Duodenal mucosa (tissue), 2 donors: ENCODE results near the gene BTBD17.

Source experiments
- H3K27ac ChIP-seq: one replicate; pipeline ENCODE4 v1.7.0; 2013; ENCODE audit warnings: low read depth, low read length
- H3K27me3 ChIP-seq, 2 donors: one replicate each; pipeline ENCODE4 v1.7.0; 2013; ENCODE audit warnings: low read length in 2 of 2, control low read depth in 1 of 2; ENCODE audit not compliant: insufficient read depth in 2 of 2, control insufficient read depth in 1 of 2
- H3K36me3 ChIP-seq, 2 donors: one replicate each; pipeline ENCODE4 v1.7.0; 2013; ENCODE audit warnings: low read length in 2 of 2, control low read depth in 1 of 2; ENCODE audit not compliant: insufficient read depth in 2 of 2, control insufficient read depth in 1 of 2
- H3K4me1 ChIP-seq, 2 donors: one replicate each; pipeline ENCODE4 v1.7.0; 2013; ENCODE audit warnings: low read length in 2 of 2, control low read depth in 1 of 2; ENCODE audit not compliant: insufficient read depth in 2 of 2, control insufficient read depth in 1 of 2
- H3K4me3 ChIP-seq, 2 donors: one replicate each; pipeline ENCODE4 v1.7.0; 2013; ENCODE audit warnings: low read length in 2 of 2, low read depth in 1 of 2
- H3K9ac ChIP-seq, 2 donors: one replicate each; pipeline ENCODE4 v1.7.0; 2013; ENCODE audit warnings: low read length in 2 of 2, low read depth in 1 of 2
- H3K9me3 ChIP-seq, 2 donors: one replicate each; pipeline ENCODE4 v1.7.0; 2013; ENCODE audit warnings: low read length in 2 of 2, control low read depth in 1 of 2; ENCODE audit not compliant: control insufficient read depth in 1 of 2

The BTBD17 gene

DNA sequence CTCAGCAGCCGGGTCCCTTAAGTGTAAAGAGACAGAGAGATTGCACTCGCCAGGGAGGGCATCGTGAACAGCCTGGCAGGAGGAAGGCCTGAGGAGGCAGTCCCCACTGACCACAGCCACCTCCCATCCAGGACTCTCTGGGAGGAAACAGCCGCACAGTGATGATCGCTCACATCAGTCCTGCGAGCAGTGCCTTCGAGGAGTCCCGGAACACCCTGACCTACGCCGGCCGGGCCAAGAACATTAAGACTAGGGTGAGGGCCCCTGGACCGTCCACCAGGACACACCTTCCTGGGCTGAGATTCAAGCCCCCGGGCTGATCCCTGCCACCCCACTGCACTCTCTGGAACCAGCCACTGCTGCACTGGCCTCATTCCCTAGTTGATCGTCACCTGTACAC lies 14.0 kb downstream of the BTBD17 start:
- Histone ChIP-seq H3K9me3 (no peaks in the 10 kb centered on the region), H3K27me3 (peaks cover 7 to 37% of the 10 kb centered on the region in 2 donors), H3K4me3 (no peak overlapping the region), H3K9ac (no peak overlapping the region), H3K36me3 (no peaks in the 10 kb centered on the region), H3K4me1 (no peaks in the 10 kb centered on the region), H3K27ac (no peak overlapping the region)

DNA sequence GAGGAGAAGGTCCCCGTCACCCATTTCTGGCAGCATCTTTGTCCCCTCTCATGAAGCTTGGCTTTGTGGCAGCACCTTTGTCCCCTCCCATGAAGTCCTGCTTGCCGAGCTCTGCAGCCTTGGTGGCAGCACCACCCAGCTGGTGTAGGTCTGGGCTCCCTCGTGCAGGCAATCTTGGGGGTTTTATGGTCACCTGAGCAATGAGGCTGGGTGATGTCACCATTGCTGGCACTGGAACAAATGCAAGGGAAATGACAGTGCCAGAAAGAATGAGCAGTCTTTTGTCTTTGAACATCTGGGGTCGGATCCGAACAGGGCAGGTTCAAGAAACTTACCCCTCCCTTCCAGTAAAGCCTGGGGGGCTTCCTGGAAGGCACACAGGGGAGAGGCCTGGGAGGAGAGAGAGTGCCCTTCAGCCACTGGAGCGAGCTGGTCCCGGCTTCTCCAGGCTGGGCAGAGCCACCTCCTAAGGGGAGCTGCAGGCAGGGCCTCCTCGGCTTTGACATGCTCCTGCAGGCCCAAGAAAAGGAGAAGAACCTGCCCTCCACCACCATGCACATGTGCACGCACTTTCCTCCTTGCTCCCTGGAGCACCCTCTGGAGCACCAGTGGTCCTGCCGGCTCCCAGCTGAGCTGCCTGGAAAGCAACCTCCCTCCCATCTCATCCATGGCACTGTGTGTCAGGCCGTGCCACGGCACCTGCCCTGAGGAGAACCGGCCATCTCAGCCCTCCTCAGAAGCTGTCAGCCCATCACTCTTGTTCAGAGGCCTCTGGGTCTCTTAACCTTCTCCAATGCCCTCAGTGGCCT lies 16.0 kb downstream of the BTBD17 start:
- peaks cover 2 to 23% of the 10 kb centered on the region in 2 donors for H3K27me3 ChIP-seq
- no peaks in the 10 kb centered on the region for H3K4me1 ChIP-seq
- H3K4me3 ChIP-seq = no peak overlapping the region
- H3K27ac ChIP-seq = no peak overlapping the region
- H3K9ac ChIP-seq = no peak overlapping the region
- H3K36me3 ChIP-seq = no peaks in the 10 kb centered on the region
- H3K9me3 ChIP-seq = no peaks in the 10 kb centered on the region

DNA sequence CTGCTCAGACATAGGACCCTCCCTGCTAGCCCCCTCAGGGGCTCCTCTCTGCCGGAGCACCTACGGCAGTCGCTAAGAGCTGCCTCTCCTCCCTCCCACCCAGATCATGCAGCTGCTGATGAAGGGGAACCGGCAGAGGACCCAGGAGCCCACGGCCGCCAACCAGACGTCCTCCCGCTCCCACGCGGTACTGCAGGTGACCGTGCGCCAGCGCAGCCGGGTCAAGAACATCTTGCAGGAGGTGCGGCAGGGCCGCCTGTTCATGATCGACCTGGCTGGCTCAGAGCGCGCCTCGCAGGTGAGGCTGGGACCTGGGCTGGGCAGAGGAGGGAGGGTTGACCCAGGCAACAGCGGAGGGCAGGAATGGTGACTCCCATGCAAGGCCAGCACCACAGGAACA lies 17.0 kb downstream of the BTBD17 start:
- H3K27ac ChIP-seq = no peak overlapping the region
- H3K4me3 ChIP-seq = no peak overlapping the region
- H3K27me3 ChIP-seq = peaks cover 0 to 18% of the 10 kb centered on the region in 2 donors
- H3K4me1 ChIP-seq = no peaks in the 10 kb centered on the region
- H3K9me3 ChIP-seq = no peaks in the 10 kb centered on the region
- H3K36me3 ChIP-seq = no peaks in the 10 kb centered on the region
- no peak overlapping the region for H3K9ac ChIP-seq

DNA sequence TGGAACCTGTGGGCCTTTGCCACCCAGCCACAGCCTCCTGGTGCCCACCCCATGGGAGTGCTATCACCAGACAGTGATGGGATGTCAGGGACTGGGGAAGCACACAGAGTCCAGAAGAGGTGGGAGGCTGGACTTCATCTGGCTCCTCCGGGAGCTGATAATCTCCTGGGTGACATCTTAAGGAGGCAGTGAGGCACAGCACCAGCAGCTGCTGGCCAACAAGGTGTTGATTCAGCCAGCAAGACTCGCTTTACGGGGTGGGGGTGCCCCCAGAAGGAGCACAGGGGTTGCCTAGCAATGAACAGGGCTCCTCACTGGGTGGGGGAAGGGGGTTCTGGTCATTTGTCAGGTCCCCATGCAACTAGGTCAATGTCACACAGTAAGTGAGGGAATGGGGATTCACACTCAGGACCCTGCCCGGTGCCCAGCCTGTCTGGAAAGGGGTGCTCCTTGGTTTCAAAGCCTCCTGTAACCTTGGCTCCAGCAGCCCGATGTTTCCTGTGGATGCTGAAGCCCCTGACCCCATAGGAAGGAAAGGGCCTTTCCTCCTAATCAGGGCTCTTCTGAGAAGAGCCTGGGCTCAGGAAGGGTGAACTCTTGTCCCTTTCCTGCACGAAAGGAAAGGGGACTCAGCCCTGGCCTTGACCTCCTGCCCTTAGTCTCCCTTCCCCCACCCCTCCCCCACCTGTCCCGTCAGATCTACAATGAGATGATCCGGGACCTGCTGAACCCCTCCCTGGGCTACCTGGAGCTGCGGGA lies 18.0 kb downstream of the BTBD17 start:
- no peaks in the 10 kb centered on the region for H3K9me3 ChIP-seq
- H3K27me3 ChIP-seq = peaks cover 0 to 16% of the 10 kb centered on the region in 2 donors
- no peaks in the 10 kb centered on the region for H3K4me1 ChIP-seq
- H3K4me3 ChIP-seq = no peak overlapping the region
- H3K9ac ChIP-seq = no peak overlapping the region
- H3K36me3 ChIP-seq = no peaks in the 10 kb centered on the region
- no peak overlapping the region for H3K27ac ChIP-seq

DNA sequence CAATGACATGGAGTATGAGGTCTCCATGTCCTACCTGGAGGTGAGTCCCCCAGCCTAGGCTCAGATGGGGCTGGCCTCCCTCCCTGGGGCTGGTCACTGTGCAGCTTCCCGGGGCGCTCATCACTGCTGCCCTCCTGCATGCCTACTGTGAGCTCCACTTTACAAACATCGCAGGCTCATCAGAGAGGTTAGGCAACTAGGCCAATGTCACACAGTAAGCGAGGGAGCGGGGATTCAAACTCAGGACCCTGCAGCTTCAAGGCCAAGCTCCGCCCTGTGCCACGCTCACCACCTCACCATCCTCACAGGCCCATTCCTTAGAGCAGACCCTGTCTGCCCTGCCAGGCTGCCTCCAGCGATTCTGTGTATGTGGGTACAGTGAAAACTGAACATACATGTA lies 18.5 kb downstream of the BTBD17 start:
- no peak overlapping the region for H3K4me3 ChIP-seq
- H3K27me3 ChIP-seq = peaks cover 0 to 14% of the 10 kb centered on the region in 2 donors
- H3K4me1 ChIP-seq = no peaks in the 10 kb centered on the region
- H3K27ac ChIP-seq = no peak overlapping the region
- H3K9ac ChIP-seq = no peak overlapping the region
- H3K9me3 ChIP-seq = no peaks in the 10 kb centered on the region
- no peaks in the 10 kb centered on the region for H3K36me3 ChIP-seq

DNA sequence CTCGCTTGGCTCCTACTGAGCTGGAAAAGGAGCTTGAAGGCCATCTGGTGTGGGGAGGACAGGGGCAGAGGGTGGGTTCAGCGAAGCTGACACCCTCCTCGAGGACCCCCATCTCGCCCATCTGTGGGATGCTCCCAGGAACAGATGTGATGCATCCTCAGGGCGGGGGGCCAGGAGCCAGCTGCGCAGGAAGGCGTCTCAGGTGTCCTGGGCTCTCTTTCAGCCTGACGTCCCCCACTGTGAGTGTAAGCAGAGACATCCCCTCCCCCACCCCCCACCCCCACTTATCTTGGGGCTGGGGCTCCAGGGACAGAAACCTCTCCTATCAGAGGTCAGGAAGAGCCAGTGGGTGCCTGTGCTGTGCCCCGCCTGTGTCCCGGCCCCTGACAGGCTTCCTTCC lies 19.4 kb downstream of the BTBD17 start:
- no peaks in the 10 kb centered on the region for H3K9me3 ChIP-seq
- H3K36me3 ChIP-seq = no peaks in the 10 kb centered on the region
- no peak overlapping the region for H3K4me3 ChIP-seq
- H3K27ac ChIP-seq = no peak overlapping the region
- no peaks in the 10 kb centered on the region for H3K4me1 ChIP-seq
- peaks cover 5 to 11% of the 10 kb centered on the region in 2 donors for H3K27me3 ChIP-seq
- H3K9ac ChIP-seq = no peak overlapping the region

DNA sequence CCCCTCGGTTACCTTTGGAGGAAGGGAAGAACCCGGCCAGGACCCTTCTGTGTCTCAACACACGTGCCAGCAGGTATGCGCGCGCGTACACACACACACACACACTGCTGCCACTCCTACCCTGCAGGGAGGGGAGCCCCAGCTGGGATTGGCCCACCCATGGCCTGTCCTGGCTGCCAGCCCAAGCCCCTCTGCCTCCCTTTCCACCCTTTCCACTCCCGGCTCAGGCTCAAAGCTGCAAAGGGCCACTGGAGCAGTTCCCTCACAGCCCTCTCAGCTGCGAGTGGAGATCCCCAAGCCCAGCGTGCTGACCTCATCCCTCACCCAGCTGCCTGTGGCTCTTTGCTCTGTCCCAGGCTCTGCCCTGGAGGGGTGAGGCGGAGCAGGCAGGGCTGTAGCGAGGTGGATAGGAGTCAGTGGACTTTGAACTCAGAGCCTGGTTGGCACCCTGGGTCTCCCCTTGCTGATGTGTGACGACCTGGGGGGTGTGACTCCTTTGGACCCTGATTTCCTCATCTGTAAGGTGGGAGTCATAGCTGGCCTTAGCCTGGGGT lies 21.1 kb downstream of the BTBD17 start:
- Histone ChIP-seq H3K36me3 (no peaks in the 10 kb centered on the region), H3K9me3 (no peaks in the 10 kb centered on the region), H3K27ac (no peak overlapping the region), H3K9ac (no peak overlapping the region), H3K4me1 (no peaks in the 10 kb centered on the region), H3K4me3 (no peak overlapping the region), H3K27me3 (peaks cover 5 to 11% of the 10 kb centered on the region in 2 donors)

DNA sequence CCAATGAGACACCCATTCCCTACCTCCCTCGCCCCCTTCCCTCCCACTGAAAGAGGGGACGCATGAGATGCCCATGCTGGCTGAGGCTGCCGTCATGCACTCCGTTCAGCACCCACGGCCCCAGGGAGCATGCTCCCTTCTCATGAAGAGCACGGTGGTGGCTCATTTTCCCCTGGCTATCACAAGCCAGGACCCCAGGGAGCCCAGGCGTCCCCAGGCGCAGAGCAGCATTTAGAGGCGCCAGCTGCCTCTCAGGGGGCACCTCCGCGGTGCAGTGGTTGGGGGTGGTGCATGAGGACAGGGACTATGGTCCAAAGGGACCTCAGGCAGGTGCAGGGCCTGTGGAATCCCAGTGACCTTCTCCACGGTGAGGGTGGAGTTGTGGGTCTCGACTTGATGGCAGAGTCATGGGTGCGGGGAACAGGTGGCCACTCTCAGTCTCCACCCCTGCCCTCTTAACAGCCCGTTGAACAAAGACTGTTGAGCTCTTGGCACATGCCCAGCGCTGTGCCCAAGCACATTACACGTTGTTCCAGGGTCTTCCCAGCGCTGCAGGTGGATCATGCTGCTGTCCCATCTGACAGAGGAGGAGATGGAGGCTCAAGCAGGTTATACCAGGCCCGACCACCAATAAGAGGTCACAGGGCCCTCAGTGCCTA lies 22.0 kb downstream of the BTBD17 start:
- H3K9ac ChIP-seq = no peak overlapping the region

DNA sequence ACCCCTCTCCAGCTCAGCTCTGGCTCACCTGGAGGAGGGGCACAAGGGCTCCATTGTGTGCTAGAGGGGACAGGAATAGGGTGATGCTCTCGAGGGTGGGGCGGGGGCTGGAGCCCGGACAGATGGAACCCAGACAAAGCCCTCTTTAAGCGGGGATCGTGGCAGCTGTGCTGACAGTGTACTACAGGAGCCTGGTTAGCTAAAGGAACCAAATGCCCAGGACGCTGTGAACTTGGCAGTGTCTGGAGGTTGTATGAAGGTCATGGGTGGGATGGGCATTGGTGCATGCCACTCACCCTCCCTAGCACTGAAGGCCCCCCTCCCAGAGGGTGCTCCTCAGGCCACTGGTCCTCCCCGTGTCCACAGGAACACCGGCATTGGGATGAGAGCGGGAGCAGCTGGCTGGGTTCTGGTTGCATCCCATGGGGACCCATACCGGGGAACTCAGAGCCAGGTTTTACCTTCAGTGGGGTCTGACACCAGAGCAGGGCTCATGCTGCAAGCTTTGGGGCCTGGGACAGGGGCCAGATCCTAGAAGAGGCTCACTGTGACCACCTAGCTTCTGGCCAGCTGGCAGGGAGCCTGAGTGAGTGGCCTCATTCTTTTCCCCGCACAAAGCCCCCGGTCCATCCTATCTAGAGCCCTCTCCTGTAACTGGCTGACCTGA lies 23.7 kb downstream of the BTBD17 start:
- H3K27me3 ChIP-seq = peaks cover 4 to 5% of the 10 kb centered on the region in 2 donors
- no peak overlapping the region for H3K27ac ChIP-seq
- no peaks in the 10 kb centered on the region for H3K36me3 ChIP-seq
- peaks cover 0 to 3% of the 10 kb centered on the region in 2 donors for H3K4me1 ChIP-seq
- H3K9ac ChIP-seq = no peak overlapping the region
- H3K9me3 ChIP-seq = no peaks in the 10 kb centered on the region
- H3K4me3 ChIP-seq = no peak overlapping the region

More for the DNA sequence above, 22.0 kb downstream of the BTBD17 start:
- no peak overlapping the region for H3K4me3 ChIP-seq
- peaks cover 5 to 11% of the 10 kb centered on the region in 2 donors for H3K27me3 ChIP-seq
- H3K4me1 ChIP-seq = no peaks in the 10 kb centered on the region
- no peaks in the 10 kb centered on the region for H3K36me3 ChIP-seq
- H3K27ac ChIP-seq = no peak overlapping the region
- H3K9me3 ChIP-seq = no peaks in the 10 kb centered on the region
